Loucy (cell line): ENCODE measurements around the gene MRPS35.

Source experiments
- H2AFZ ChIP-seq: fragments of 200-600 bp; sonication (generic); 2 replicates; pipeline ENCODE4 v1.6.0; 2016; ENCODE audit warnings: antibody characterized with exemption, mild to moderate bottlenecking, low read length, moderate library complexity
- H3F3A ChIP-seq: fragments of 200-600 bp; 2 replicates; pipeline ENCODE4 v1.6.0; 2016; ENCODE audit warnings: antibody characterized with exemption, low read depth, mild to moderate bottlenecking
- H3K27me3 ChIP-seq: fragments of 200-600 bp; sonication (generic); 2 replicates; pipeline ENCODE4 v1.6.1; 2014; ENCODE audit warnings: low read length, mild to moderate bottlenecking; ENCODE audit not compliant: insufficient read depth, poor library complexity, severe bottlenecking
- H3K36me3 ChIP-seq: fragments of 200-600 bp; sonication (generic); 2 replicates; pipeline ENCODE4 v1.6.1; 2016; ENCODE audit warnings: low read length; ENCODE audit not compliant: insufficient read depth
- H3K4me1 ChIP-seq: fragments of 200-600 bp; sonication (generic); 2 replicates; pipeline ENCODE4 v1.5.1; 2014; ENCODE audit warnings: low read length, mild to moderate bottlenecking; ENCODE audit not compliant: insufficient read depth, poor library complexity, severe bottlenecking
- H3K4me2 ChIP-seq: fragments of 200-600 bp; sonication (generic); 2 replicates; pipeline ENCODE4 v1.6.0; 2014; ENCODE audit warnings: antibody characterized with exemption, low read length, low read depth, mild to moderate bottlenecking; ENCODE audit not compliant: poor library complexity, severe bottlenecking
- H3K4me3 ChIP-seq: fragments of 200-600 bp; sonication (generic); 2 replicates; pipeline ENCODE4 v1.5.1; 2014; ENCODE audit warnings: low read length, mild to moderate bottlenecking, mixed read lengths; ENCODE audit not compliant: poor library complexity, severe bottlenecking
- H3K79me2 ChIP-seq: fragments of 200-600 bp; sonication (generic); 2 replicates; pipeline ENCODE4 v1.6.1; 2014; ENCODE audit warnings: low read length; ENCODE audit not compliant: insufficient read depth
- H3K9ac ChIP-seq: fragments of 200-600 bp; sonication (generic); 2 replicates; pipeline ENCODE4 v1.6.0; 2014; ENCODE audit warnings: mild to moderate bottlenecking, low read depth, low read length, moderate library complexity; ENCODE audit not compliant: poor library complexity, severe bottlenecking
- H3K9me2 ChIP-seq: fragments of 200-600 bp; sonication (generic); replicated peaks from 2 replicates; pipeline ENCODE4 v1.6.1; 2016; ENCODE audit warnings: low read depth, low read length, mixed read lengths
- H3K9me3 ChIP-seq: fragments of 200-600 bp; sonication (generic); 2 replicates; pipeline ENCODE4 v1.6.1; 2014; ENCODE audit warnings: mild to moderate bottlenecking, antibody characterized with exemption, low read length, low read depth; ENCODE audit not compliant: insufficient read depth
- H4K20me1 ChIP-seq: fragments of 200-600 bp; sonication (generic); 2 replicates; pipeline ENCODE4 v1.6.0; 2014; ENCODE audit warnings: antibody characterized with exemption, low read length, mild to moderate bottlenecking; ENCODE audit not compliant: insufficient read depth, poor library complexity, severe bottlenecking
- CTCF ChIP-seq: fragments of 200-600 bp; sonication (generic); conservative IDR thresholded peaks from 2 replicates; pipeline ENCODE4 v1.5.1; 2014; ENCODE audit warnings: mild to moderate bottlenecking, antibody characterized with exemption, low read length
- EZH2phosphoT487 ChIP-seq: fragments of 200-600 bp; IDR thresholded peaks from 2 replicates; pipeline ENCODE4 v1.6.1; 2018; ENCODE audit warnings: antibody characterized with exemption, mild to moderate bottlenecking, moderate library complexity, borderline replicate concordance

MRPS35 gene

GRCh38 chr12:27796128-27796527 lies 85.5 kb downstream of the MRPS35 start:
- Histone ChIP-seq H3K9me3 (no peaks in the 10 kb centered on the region), H3K27me3 (no peaks in the 10 kb centered on the region), H3K79me2 (no peaks in the 10 kb centered on the region), H3K9ac (no peak overlapping the region), H2AFZ (no peak overlapping the region), H3K4me1 (no peaks in the 10 kb centered on the region), H3K36me3 (peaks cover 79% of the 10 kb centered on the region), H3K9me2 (no peaks in the 10 kb centered on the region), H3F3A (no peaks in the 10 kb centered on the region), H3K4me2 (no peak overlapping the region), H3K4me3 (no peak overlapping the region), H4K20me1 (no peaks in the 10 kb centered on the region)
- TF ChIP-seq EZH2phosphoT487 (no peak), CTCF (no peak)

- no peaks in the 10 kb centered on the region for H3F3A ChIP-seq
- TF ChIP-seq CTCF (no peak), EZH2phosphoT487 (no peak)
- H3K79me2 ChIP-seq, result no peaks in the 10 kb centered on the region
- H2AFZ ChIP-seq, result no peak overlapping the region
- H3K9me2 ChIP-seq, result no peaks in the 10 kb centered on the region
- H3K4me2 ChIP-seq, result no peak overlapping the region
- H3K36me3 ChIP-seq, result peaks cover 69% of the 10 kb centered on the region
- no peak overlapping the region for H3K9ac ChIP-seq
- H3K4me1 ChIP-seq, result peaks cover 7% of the 10 kb centered on the region
- no peaks in the 10 kb centered on the region for H3K9me3 ChIP-seq
- no peaks in the 10 kb centered on the region for H3K27me3 ChIP-seq
- no peak overlapping the region for H3K4me3 ChIP-seq
- no peaks in the 10 kb centered on the region for H4K20me1 ChIP-seq
These were observed 86.8 kb downstream of the MRPS35 start for GRCh38 chr12:27797301-27798025.

- Histone ChIP-seq H3K4me1 (peaks cover 15% of the 10 kb centered on the region), H3K9ac (no peak overlapping the region), H3K79me2 (no peaks in the 10 kb centered on the region), H3K9me3 (no peaks in the 10 kb centered on the region), H2AFZ (no peak overlapping the region), H3F3A (no peaks in the 10 kb centered on the region), H3K36me3 (peaks cover 38% of the 10 kb centered on the region), H3K27me3 (no peaks in the 10 kb centered on the region), H3K4me3 (no peak overlapping the region), H4K20me1 (no peaks in the 10 kb centered on the region), H3K4me2 (no peak overlapping the region), H3K9me2 (no peaks in the 10 kb centered on the region)
- TF ChIP-seq EZH2phosphoT487, result no peak
- TF ChIP-seq CTCF, result no peak
These were observed 90.2 kb downstream of the MRPS35 start for GRCh38 chr12:27800819-27801218.
